H1 (cell line): ENCODE results near the gene CD53.

Experiments used
- CREB1 ChIP-seq: IDR thresholded peaks from 2 replicates; pipeline ENCODE4 v1.6.1; 2012; ENCODE audit warnings: inconsistent platforms
- EZH2 ChIP-seq: fragments of 200-600 bp; sonication (generic); IDR thresholded peaks from 2 replicates; pipeline ENCODE4 v1.7.1; 2012; ENCODE audit warnings: low read depth, mild to moderate bottlenecking, moderate library complexity, low read length, inconsistent platforms; ENCODE audit not compliant: severe bottlenecking
- JUND ChIP-seq: IDR thresholded peaks from 2 replicates; pipeline ENCODE4 v1.6.1; 2011; ENCODE audit warnings: mild to moderate bottlenecking, improper control_type of control experiment, low read length
- KDM1A ChIP-seq: fragments of 200-600, 300-600 bp; sonication (generic); IDR thresholded peaks from 2 replicates; pipeline ENCODE4 v1.7.1; 2016; ENCODE audit warnings: mild to moderate bottlenecking, low read length, borderline replicate concordance
- MAX ChIP-seq: IDR thresholded peaks from 2 replicates; pipeline ENCODE4 v1.6.1; 2012; ENCODE audit warnings: inconsistent platforms
- POLR2A ChIP-seq, 2 experiments: IDR thresholded peaks; 1 replicate in 1 of 2; 2 replicates in 1 of 2; pipeline ENCODE4 v1.6.1; 2011; ENCODE audit warnings: low read depth in 2 of 2, low read length in 2 of 2, mild to moderate bottlenecking in 2 of 2; ENCODE audit errors: control extremely low read depth in 1 of 2
- SP2 ChIP-seq: IDR thresholded peaks from 2 replicates; pipeline ENCODE4 v1.6.1; 2012; ENCODE audit warnings: mild to moderate bottlenecking, low read length, inconsistent platforms
- ZNF274 ChIP-seq: IDR thresholded peaks from 2 replicates; pipeline ENCODE4 v1.7.0; 2012; ENCODE audit warnings: low read length, borderline replicate concordance; ENCODE audit errors: extremely low read depth
- TF ChIP-seq, protein P1 (sequence below), 3 experiments: IDR thresholded peaks; 1 replicate in 2 of 3; 2 replicates in 1 of 3; pipeline versions ENCODE4 v1.5.1 to v1.6.1; 2011; ENCODE audit warnings: low read length in 3 of 3, mild to moderate bottlenecking in 3 of 3, inconsistent platforms in 2 of 3, low read depth in 1 of 3, moderate library complexity in 1 of 3; ENCODE audit not compliant: insufficient read depth in 1 of 3; ENCODE audit errors: control extremely low read depth in 1 of 3

GRCh38 chr1:110945626-110946025 lies 72.7 kb downstream of the CD53 start:
- TF ChIP-seq, protein P1, sequence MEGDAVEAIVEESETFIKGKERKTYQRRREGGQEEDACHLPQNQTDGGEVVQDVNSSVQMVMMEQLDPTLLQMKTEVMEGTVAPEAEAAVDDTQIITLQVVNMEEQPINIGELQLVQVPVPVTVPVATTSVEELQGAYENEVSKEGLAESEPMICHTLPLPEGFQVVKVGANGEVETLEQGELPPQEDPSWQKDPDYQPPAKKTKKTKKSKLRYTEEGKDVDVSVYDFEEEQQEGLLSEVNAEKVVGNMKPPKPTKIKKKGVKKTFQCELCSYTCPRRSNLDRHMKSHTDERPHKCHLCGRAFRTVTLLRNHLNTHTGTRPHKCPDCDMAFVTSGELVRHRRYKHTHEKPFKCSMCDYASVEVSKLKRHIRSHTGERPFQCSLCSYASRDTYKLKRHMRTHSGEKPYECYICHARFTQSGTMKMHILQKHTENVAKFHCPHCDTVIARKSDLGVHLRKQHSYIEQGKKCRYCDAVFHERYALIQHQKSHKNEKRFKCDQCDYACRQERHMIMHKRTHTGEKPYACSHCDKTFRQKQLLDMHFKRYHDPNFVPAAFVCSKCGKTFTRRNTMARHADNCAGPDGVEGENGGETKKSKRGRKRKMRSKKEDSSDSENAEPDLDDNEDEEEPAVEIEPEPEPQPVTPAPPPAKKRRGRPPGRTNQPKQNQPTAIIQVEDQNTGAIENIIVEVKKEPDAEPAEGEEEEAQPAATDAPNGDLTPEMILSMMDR (IDR thresholded peaks at IDR 0.05; ENCODE audit: control extremely low read depth in 1 of 3, insufficient read depth in 1 of 3, low read depth in 1 of 3, low read length in 3 of 3) = no peak
- TF ChIP-seq JUND (no peak), EZH2 (no peak), POLR2A (IDR thresholded peaks at IDR 0.05; ENCODE audit: control extremely low read depth in 1 of 2, low read depth in 2 of 2, low read length in 2 of 2) (no peak), CREB1 (no peak), KDM1A (no peak), SP2 (no peak), ZNF274 (no peak), MAX (no peak)
